K562 (cell line): Measurements from ENCODE around the gene NEMP1. TPM values are rescaled to one million over a fixed set of nuclear protein-coding genes. Genes with fewer than 3 reads are reported as not detected.
A peak's percentile ranks its signal among the peaks of the same experiment; 100 is the strongest.

ENCODE experiments used
- CREM ChIP-seq: IDR thresholded peaks from 2 replicates; pipeline ENCODE4 v1.6.1; 2014; ENCODE audit warnings: antibody characterized with exemption, low read depth
- CTBP1 ChIP-seq: fragments of 450-650 bp; IDR thresholded peaks from 2 replicates; pipeline ENCODE4 v1.6.1; 2016; ENCODE audit warnings: borderline replicate concordance
- DMBX1 ChIP-seq: fragments of 250-450 bp; sonication (Bioruptor Pico); IDR thresholded peaks from 2 replicates; pipeline ENCODE4 v1.8.0; 2022; ENCODE audit warnings: inconsistent platforms, mild to moderate bottlenecking, moderate library complexity, borderline replicate concordance
- JUND ChIP-seq, 2 experiments: IDR thresholded peaks; 2 replicates in 1 of 2; 3 replicates in 1 of 2; pipeline ENCODE4 v1.6.1; 2011; ENCODE audit warnings: borderline replicate concordance in 2 of 2, low read depth in 2 of 2, low read length in 2 of 2, improper control_type of control experiment in 1 of 2, missing biosample characterization in 1 of 2, missing genetic modification characterization in 1 of 2, missing genetic modification reagents in 1 of 2
- KDM4B ChIP-seq, 2 experiments: fragments of 450-650 bp in 1 of 2; sonication (generic) in 1 of 2; IDR thresholded peaks; 2 replicates each; pipeline ENCODE4 v1.6.1; 2016 to 2017; ENCODE audit warnings: borderline replicate concordance in 2 of 2, antibody characterized with exemption in 1 of 2, low read depth in 1 of 2, mild to moderate bottlenecking in 1 of 2
- MAFK ChIP-seq: IDR thresholded peaks from 2 replicates; pipeline ENCODE4 v1.6.1; 2011; ENCODE audit warnings: low read length, improper control_type of control experiment
- NFE2 ChIP-seq: IDR thresholded peaks from 2 replicates; pipeline ENCODE4 v1.6.1; 2014; ENCODE audit warnings: antibody characterized with exemption, low read depth
- POLR2H ChIP-seq: IDR thresholded peaks from 2 replicates; pipeline ENCODE4 v1.6.1; 2016; ENCODE audit warnings: missing genetic modification characterization, low read depth, mild to moderate bottlenecking, control low read depth, missing compliant biosample characterization, moderate library complexity
- RBM17 ChIP-seq: fragments of 200-400 bp; formaldehyde crosslinking; IDR thresholded peaks from 2 replicates; pipeline ENCODE4 v1.6.1; 2017; ENCODE audit warnings: low read depth, mild to moderate bottlenecking, low read length, borderline replicate concordance
- RCOR1 ChIP-seq, 2 experiments: IDR thresholded peaks; 2 replicates each; pipeline ENCODE4 v1.6.1; 2012; ENCODE audit warnings: low read depth in 2 of 2, low read length in 2 of 2, borderline replicate concordance in 1 of 2, improper control_type of control experiment in 1 of 2
- SP1 ChIP-seq: sonication (generic); formaldehyde crosslinking; IDR thresholded peaks from 2 replicates; pipeline ENCODE4 v1.8.1; 2022; ENCODE audit warnings: mild to moderate bottlenecking, missing genetic modification reagents
- TBL1XR1 ChIP-seq, 2 experiments: IDR thresholded peaks; 2 replicates each; pipeline ENCODE4 v1.6.1; 2012; ENCODE audit warnings: improper control_type of control experiment in 2 of 2, low read length in 2 of 2, mild to moderate bottlenecking in 1 of 2
- ZEB2 ChIP-seq: fragments of 450-650 bp; IDR thresholded peaks from 2 replicates; pipeline ENCODE4 v1.6.1; 2016
- ZNF133 ChIP-seq: fragments of 250-450 bp; sonication (Bioruptor Pico); IDR thresholded peaks from 2 replicates; pipeline ENCODE4 v1.4.0; 2020; ENCODE audit warnings: mild to moderate bottlenecking
- ZNF707 ChIP-seq: fragments of 250-450 bp; sonication (Bioruptor Pico); conservative IDR thresholded peaks from 2 replicates; pipeline ENCODE4 v1.8.0; 2022; ENCODE audit warnings: inconsistent platforms, mild to moderate bottlenecking, moderate library complexity
- polyA plus RNA-seq, 8 experiments: library from polyadenylated mRNA; depleted of rRNA in 4 of 8; stranded (reverse) in 5 of 8; unstranded in 3 of 8; fragments of >200 nt; fragmentation: Nextera tagmentation in 2 of 8; fragmentation: Illumina TruSeq in 1 of 8; extraction: Ambion mirVana in 2 of 8; extraction: Trizol in 1 of 8; gene quantifications; 2 replicates each; pipeline versions ENCODE4 v1.2.1 to v1.2.3, GENCODE V29; 2011 to 2014; ENCODE audit warnings: inconsistent platforms in 1 of 8, missing spikeins in 1 of 8
- total RNA-seq, 7 experiments: library from RNA; depleted of rRNA in 6 of 7; stranded (reverse); fragments of >200 nt in 6 of 7; fragmentation: Illumina TruSeq in 2 of 7; extraction: Trizol in 2 of 7; gene quantifications; 2 replicates each; pipeline versions ENCODE4 v1.2.1 to v1.2.3, GENCODE V29; 2011 to 2021; ENCODE audit warnings: low replicate concordance in 1 of 7
- TF ChIP-seq, protein P1 (sequence below), 2 experiments: fragments of 450-650 bp; IDR thresholded peaks; 2 replicates each; pipeline ENCODE4 v1.6.1; 2016
- TF ChIP-seq, protein P2 (sequence below): fragments of 450-650 bp; IDR thresholded peaks from 2 replicates; pipeline ENCODE4 v1.6.1; 2018; ENCODE audit not compliant: partially characterized antibody
- TF ChIP-seq, protein P3 (sequence below): fragments of 450-650 bp; IDR thresholded peaks from 2 replicates; pipeline ENCODE4 v1.6.1; 2016; ENCODE audit warnings: low read depth, mild to moderate bottlenecking, moderate library complexity
- TF ChIP-seq, protein P4 (sequence below), 2 experiments: IDR thresholded peaks; 2 replicates each; pipeline ENCODE4 v1.6.1; 2011; ENCODE audit warnings: borderline replicate concordance in 1 of 2, control low read depth in 1 of 2, low read depth in 1 of 2, low read length in 1 of 2, mild to moderate bottlenecking in 1 of 2, mixed read lengths in 1 of 2, moderate library complexity in 1 of 2; ENCODE audit not compliant: insufficient read depth in 1 of 2, insufficient read length in 1 of 2, poor library complexity in 1 of 2, severe bottlenecking in 1 of 2; ENCODE audit errors: extremely low read depth in 1 of 2

Gene NEMP1
- total and polyA plus RNA-seq, 9 of the 15 experiments (the other 6 are each of a cell fraction or from before 2014, with no cell fraction given), result 9.5 to 82.2 (median 41.2) TPM

DNA sequence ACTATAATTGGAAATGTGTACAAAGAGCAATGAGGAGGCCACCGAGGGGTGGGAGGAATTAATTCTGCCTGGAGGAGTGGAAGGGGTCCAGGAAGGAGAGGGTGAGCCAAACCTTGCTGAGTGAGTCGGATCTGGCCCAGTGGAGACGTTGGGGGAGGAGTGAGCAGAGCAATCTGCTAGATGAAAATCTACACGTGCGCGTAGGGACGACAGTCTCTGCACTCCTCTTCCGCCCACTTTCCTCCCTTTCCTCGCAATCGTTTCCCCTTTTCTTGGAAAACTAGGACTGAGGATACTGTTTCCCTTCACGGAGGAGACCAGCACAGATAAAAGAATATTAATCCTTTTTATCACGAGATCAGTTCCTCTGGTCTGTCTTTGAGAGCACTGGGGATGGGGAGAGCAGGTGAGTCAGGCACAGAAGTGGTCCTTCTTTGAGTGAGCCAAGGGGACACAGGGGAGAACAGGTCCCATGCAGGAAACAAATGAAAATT is 7.5 kb upstream of the NEMP1 start (continued):
- TF ChIP-seq RBM17 (no peak), SP1 (no peak), KDM4B (IDR thresholded peaks at IDR 0.05; ENCODE audit: borderline replicate concordance in 2 of 2, low read depth in 1 of 2) (0 out of 4 replicates have a peak, but pooled peaks of 1 of the 2 experiments have one; percentile 40), TBL1XR1 (IDR thresholded peaks at IDR 0.05; ENCODE audit: low read length in 2 of 2) (peak in 1 of 2 experiments; percentile 7; a peak in 1 of 4 replicates), CTBP1 (peak; percentile 86), DMBX1 (CRISPR knock-in tag) (peak; percentile 31; the same call in 1 of the 2 replicates), NFE2 (peak; percentile 15; the same call in 1 of the 2 replicates), ZNF133 (no peak), MAFK (no peak), CREM (peak; percentile 72), RCOR1 (IDR thresholded peaks at IDR 0.05; ENCODE audit: borderline replicate concordance in 1 of 2, low read depth in 2 of 2, low read length in 2 of 2) (peak in 1 of 2 experiments; percentile 59; a peak in 1 of 4 replicates), POLR2H (tag) (no peak), ZNF707 (CRISPR knock-in tag) (no peak), JUND (IDR thresholded peaks at IDR 0.05; ENCODE audit: borderline replicate concordance, low read depth, low read length) (no peak), JUND (tag; IDR thresholded peaks at IDR 0.05; ENCODE audit: borderline replicate concordance, low read depth, low read length) (no peak; the same call in 2 of the 3 replicates), ZEB2 (0 out of 2 replicates have a peak, but pooled peaks have one; percentile 41)
- TF ChIP-seq, protein P1, sequence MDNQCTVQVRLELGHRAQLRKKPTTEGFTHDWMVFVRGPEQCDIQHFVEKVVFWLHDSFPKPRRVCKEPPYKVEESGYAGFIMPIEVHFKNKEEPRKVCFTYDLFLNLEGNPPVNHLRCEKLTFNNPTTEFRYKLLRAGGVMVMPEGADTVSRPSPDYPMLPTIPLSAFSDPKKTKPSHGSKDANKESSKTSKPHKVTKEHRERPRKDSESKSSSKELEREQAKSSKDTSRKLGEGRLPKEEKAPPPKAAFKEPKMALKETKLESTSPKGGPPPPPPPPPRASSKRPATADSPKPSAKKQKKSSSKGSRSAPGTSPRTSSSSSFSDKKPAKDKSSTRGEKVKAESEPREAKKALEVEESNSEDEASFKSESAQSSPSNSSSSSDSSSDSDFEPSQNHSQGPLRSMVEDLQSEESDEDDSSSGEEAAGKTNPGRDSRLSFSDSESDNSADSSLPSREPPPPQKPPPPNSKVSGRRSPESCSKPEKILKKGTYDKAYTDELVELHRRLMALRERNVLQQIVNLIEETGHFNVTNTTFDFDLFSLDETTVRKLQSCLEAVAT (IDR thresholded peaks at IDR 0.05), result 0 out of 4 replicates have a peak, but pooled peaks of 1 of the 2 experiments have one; percentile 40
- TF ChIP-seq, protein P2, sequence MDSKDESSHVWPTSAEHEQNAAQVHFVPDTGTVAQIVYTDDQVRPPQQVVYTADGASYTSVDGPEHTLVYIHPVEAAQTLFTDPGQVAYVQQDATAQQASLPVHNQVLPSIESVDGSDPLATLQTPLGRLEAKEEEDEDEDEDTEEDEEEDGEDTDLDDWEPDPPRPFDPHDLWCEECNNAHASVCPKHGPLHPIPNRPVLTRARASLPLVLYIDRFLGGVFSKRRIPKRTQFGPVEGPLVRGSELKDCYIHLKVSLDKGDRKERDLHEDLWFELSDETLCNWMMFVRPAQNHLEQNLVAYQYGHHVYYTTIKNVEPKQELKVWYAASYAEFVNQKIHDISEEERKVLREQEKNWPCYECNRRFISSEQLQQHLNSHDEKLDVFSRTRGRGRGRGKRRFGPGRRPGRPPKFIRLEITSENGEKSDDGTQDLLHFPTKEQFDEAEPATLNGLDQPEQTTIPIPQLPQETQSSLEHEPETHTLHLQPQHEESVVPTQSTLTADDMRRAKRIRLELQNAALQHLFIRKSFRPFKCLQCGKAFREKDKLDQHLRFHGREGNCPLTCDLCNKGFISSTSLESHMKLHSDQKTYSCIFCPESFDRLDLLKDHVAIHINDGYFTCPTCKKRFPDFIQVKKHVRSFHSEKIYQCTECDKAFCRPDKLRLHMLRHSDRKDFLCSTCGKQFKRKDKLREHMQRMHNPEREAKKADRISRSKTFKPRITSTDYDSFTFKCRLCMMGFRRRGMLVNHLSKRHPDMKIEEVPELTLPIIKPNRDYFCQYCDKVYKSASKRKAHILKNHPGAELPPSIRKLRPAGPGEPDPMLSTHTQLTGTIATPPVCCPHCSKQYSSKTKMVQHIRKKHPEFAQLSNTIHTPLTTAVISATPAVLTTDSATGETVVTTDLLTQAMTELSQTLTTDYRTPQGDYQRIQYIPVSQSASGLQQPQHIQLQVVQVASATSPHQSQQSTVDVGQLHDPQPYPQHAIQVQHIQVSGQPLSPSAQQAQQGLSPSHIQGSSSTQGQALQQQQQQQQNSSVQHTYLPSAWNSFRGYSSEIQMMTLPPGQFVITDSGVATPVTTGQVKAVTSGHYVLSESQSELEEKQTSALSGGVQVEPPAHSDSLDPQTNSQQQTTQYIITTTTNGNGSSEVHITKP, result peak; percentile 28
- TF ChIP-seq, protein P3, sequence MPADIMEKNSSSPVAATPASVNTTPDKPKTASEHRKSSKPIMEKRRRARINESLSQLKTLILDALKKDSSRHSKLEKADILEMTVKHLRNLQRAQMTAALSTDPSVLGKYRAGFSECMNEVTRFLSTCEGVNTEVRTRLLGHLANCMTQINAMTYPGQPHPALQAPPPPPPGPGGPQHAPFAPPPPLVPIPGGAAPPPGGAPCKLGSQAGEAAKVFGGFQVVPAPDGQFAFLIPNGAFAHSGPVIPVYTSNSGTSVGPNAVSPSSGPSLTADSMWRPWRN, result 0 out of 2 replicates have a peak, but pooled peaks have one; percentile 34
- TF ChIP-seq, protein P4, sequence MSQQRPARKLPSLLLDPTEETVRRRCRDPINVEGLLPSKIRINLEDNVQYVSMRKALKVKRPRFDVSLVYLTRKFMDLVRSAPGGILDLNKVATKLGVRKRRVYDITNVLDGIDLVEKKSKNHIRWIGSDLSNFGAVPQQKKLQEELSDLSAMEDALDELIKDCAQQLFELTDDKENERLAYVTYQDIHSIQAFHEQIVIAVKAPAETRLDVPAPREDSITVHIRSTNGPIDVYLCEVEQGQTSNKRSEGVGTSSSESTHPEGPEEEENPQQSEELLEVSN (IDR thresholded peaks at IDR 0.05; ENCODE audit: borderline replicate concordance in 1 of 2, extremely low read depth in 1 of 2, insufficient read depth in 1 of 2, insufficient read length in 1 of 2, low read depth in 1 of 2, low read length in 1 of 2, poor library complexity in 1 of 2, severe bottlenecking in 1 of 2), result peak; percentile 79 to 90
